Muscle of back (tissue), 11 donors: Measurements from ENCODE around the gene SCLY. TPM values are rescaled to one million over a fixed set of nuclear protein-coding genes. Genes with fewer than 3 reads are reported as not detected.
"Not testable (repeated sequence)": the region's sequence is repeated elsewhere in the genome, so short reads cannot be mapped to it uniquely, and the experiment has no call there.

Experiments
- DNase-seq, 3 donors: peaks; one replicate each; pipeline versions ENCODE4 v3.0.0 to v3.0.0-alpha.2; 2013
- polyA plus RNA-seq, 10 donors: library from polyadenylated mRNA; unstranded; fragments of 120-200 nt; gene quantifications; one replicate each; pipeline ENCODE4 v1.2.1, GENCODE V29; 2013; ENCODE audit not compliant: insufficient read length in 10 of 10

Gene SCLY
- polyA plus RNA-seq, 10 donors, result 7.8 to 12.0 (median 9.4) TPM

DNA sequence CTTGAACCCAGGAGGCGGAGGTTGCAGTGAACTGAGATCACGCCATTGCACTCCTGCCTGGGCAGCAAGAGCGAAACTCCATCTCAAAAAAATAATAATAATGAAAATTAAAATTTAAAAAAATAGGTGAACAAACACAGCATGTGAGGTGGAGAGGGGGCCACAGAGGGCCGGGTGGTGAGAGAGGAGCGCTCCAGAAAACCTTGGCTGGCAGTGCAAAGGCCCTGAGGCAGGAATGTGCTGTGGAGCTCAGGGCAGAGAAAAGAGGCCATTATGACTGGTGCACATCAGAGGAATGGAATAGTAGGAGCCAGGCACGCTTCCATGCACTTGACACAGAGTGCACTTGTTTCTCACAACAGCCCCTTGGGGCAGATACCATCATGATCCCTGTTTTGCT lies 21.6 kb upstream of the SCLY start:
- no peak for DNase-seq

DNA sequence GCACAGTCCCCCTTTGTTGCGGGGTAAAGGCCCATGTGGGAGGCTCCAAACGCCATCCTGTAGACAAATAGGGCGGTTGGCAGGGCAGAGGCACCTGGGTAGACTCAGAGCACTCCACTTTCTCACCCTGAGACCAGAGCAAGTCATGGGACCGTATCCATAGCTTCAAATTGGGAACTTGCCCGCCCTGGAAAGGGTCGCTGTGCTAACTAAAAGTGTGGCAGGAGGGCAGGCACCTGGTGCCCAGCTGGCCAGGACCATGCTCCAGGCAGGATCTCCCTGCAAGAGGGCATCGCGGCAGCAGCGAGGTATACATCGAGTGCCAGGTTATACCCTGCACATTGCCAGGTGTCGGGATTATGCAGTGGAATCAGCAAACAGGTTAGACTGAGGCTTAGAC lies 20.8 kb upstream of the SCLY start:
- DNase-seq, result no peak

DNA sequence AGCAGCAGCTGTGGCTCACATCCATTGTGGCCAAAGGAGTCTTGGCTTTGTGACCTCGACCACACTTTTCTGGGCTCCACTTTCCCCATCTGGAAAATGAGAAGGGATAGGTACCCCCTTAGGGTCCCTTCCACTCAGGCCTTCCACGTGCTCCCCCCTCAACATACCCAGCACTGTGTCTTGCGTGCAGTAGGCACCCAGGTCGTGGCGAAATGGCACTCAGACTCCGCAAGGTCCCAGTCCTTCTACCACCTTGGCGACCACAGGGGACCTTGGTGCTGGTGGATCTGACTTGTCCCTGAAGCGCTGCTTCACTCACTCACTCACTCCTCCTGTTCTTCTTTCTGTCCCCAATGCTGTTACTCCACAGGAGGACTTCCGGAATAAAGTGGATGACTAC lies 19.9 kb upstream of the SCLY start:
- no peak for DNase-seq

GRCh38 chr2:238042090-238042489 lies 18.7 kb upstream of the SCLY start:
- DNase-seq, result no peak

GRCh38 chr2:238042849-238043584 lies 17.8 kb upstream of the SCLY start:
- no peak for DNase-seq

DNA sequence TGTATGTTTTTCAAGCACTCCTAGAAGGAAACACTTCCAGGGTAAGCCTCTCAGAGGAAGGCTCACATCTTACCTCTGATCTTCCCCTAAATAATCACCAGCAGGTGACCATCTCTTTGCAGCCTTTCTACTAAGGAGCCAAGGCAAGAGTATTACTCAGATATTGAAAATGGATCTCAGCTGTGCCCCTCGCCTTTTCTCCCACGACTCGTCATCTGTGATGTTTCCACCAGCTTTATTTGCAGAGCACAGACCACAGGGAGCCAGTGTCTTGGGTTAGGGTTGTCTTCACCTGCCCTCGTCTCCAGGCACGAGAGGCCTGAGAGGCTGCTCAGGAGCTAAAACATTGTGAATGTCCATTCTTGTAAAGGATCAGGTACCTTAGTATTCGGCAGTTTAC lies 16.9 kb upstream of the SCLY start:
- no peak for DNase-seq

DNA sequence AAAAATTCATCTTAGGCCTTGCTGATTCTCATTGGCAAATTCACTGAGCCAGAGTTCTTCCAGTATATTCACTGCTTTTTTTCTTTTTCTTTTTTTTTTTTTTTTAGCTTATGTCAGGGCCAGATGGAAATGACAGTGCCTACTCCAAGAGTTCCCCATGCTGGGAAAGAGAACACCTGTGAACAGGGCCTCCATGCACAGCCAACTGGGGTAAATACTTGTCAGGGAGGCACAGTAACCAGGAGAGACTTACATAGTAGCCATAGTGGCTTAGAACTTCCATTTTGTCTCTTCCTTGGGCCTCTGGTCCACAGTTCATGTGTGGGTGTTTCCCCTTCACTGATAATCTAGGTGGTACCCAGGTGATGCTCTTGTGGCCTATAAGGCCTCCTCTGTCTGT lies 15.2 kb upstream of the SCLY start:
- DNase-seq, result no peak

DNA sequence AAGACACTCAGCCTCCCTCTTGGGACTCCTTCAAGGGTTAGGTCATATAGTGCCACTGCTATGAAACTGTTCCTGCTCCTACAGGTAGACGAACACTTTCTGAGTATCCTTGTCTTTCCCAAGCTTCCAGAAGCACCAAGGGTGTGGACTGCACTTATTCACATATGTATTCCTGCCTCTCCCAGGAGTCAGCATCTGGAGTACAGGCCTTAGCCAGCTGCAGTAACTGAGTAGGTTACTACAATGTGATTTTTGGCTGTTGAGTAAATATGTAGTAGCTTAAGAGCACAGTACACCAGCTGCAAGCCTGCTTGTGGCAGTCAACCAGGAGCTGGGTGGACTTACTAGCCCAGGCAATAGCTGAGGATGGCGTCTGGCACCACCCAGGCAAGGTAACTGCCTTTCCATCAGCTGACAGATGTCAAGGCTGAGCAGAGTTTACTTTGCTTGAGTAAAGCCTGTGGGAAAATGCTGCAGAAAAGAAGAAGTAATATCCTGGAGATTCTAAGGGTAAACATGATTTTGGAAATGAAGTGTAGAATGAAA lies 14.0 kb upstream of the SCLY start:
- no peak for DNase-seq

DNA sequence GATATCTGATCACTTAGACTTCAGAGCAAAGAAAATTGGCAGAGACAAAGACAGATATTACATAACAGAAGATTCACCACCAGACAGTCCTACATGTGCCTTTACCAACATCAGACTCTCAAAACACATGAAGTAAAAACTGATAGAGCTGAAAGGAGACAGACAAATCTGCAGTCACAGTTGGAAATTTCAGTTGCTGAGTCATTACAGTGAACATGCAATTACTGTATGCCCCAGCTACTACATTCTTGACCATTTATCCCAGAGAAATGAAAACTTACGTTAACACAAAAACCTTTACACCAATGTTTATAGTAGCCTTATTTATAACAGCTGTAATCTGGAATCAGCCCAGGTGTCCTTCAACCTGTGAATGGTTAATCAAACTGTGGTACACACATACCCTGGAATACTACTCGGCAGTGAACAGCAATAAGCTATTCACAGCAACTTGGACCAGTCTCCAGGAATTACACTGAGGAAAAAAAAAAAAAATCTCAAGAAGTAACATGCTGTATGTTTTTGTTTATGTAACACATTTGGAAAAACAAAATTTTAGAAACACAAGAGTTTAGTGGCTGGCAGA lies 7.5 kb upstream of the SCLY start:
- no peak for DNase-seq

GRCh38 chr2:238055841-238056240 lies 5.0 kb upstream of the SCLY start:
- no peak for DNase-seq

GRCh38 chr2:238057696-238058575 lies 2.9 kb upstream of the SCLY start:
- DNase-seq, result not testable (repeated sequence)

GRCh38 chr2:238059505-238059904 lies 1.3 kb upstream of the SCLY start:
- no peak for DNase-seq

- peak in 2 of 3 donors; percentile 9 to 38 for DNase-seq
These were observed 682 bp upstream of the SCLY start for GRCh38 chr2:238060096-238060541.

DNA sequence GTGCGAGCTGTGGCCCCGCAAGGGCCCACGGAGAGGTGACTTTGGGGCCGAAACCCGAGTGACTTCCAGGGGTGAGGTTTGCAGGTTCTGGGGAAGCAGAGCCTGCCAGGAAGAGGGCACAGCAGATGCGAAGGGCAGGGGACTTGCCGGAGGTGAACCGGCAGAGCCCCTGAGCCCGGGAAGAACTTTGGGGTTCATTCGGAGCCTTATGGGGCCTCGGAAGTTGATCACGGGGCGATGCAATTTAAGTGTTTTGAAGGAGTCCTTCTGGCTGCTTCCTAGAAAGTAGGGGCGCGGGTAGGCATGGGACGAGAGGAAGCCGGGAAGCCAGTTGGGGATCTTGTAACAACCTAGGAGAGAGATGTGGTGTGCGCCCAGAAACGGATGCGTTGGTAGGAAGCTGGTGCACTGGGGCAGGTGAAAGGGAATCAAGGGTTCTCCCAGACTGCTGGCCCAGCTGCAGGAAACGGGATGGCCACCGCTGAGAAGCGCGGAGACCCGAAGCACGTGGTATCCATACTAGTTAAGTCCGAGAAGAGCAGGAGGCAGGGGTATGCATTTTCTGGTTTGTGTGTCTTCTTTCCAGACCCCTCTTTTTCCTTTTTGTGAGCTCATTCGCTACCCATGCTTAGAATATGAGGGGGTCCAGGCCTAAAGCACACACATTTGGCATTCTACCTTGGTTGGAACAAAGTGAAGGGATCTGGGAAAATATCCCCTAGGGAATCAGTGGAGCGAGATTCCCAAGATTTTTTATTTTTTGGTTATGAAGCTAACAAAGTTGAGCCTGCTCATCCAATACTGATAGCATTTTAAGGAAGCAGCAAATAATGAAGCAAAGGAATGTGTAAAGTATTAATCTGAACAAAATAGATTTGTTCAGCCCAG lies 758 bp downstream of the SCLY start:
- DNase-seq, result peak; percentile 4 to 65 (median 38)

DNA sequence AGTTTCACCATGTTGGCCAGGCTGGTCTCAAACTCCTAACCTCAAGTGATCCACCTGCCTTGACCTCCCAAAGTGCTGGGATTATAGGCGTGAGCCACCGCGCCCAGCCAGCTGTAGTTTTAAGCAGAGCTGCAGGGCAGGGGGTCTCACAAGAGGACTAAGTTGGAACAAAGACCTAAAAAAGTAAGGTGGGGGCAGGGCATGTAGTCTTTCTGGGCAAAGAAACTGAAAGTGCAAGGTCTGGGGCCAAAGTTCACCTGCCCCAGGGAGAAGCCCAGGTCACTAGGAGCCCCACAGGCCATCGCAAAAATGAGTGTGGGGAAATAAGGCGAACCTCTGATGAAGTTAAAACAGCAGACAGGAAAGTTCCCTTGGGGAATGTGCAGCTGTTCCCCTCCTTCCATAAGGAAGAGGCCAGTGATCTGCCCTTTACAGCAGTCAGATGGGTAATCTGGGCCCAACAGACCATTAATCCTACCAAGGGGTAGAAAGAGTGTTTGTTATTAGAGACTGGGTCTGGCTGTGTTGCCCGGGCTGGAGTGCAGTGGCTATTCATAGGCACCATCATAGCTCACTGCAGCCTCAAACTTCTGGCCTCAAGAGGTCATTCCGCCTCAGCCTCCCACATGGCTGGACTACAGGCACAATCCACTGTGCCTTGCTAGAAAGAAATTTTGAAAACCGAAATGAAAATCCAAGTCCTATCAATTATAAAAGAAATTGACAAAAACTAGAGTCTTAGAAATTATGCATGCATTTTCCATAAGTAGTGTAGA lies 2.8 kb downstream of the SCLY start:
- DNase-seq, result no peak

DNA sequence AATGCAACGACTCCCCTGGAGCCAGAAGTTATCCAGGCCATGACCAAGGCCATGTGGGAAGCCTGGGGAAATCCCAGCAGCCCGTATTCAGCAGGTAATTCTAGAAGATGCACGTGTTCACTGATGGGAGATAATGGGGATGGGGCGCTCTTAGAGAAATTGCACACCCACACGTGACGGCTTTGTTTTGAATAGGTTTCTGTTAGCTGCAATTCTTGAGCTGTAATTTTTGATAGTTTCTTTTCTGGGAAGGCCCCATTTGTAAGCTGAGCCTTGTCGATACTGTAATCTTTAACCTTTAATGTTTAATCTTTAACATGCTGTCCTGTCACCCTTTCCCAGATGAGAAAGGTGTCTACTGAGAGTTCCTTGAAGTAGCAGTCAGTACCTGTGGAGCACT lies 3.6 kb downstream of the SCLY start:
- no peak for DNase-seq

DNA sequence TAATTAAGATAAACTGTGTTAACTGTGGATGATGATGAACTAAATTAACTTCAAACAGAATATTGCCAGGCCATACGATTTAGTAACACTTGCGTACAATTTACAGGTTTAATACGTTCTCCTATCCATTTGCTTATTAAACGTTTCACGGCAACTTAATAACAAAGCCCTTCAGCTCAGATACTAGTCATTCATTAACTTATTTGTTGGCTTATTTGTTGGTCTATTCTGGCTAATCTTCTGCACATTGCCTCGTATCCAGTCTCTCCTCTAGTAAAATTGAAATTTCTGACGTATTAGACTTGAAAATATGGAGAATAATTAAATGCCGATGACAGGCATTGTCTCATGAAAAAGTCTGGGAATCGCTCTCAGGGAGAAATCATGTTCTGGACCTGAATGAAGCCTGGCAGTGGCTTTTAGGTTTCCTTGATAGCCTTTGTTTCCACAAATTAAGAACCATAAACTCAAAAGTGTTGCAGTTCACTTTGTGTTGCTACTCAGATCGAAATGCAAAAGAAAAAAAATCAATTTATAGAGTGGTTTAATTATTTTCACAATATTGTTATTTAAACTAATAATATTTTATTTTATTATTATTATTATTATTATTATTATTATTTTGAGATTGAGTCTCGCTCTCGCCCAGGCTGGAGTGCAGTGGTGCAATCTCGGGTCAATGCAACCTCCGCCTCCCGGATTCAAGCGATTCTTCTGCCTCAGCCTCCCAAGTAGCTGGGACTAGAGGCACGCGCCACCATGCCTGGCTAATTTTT lies 4.5 kb downstream of the SCLY start:
- DNase-seq, result no peak

GRCh38 chr2:238066218-238066617 lies 5.4 kb downstream of the SCLY start:
- no peak for DNase-seq

GRCh38 chr2:238066718-238067117 lies 5.9 kb downstream of the SCLY start:
- DNase-seq, result not testable (repeated sequence)

GRCh38 chr2:238067939-238068338 lies 7.1 kb downstream of the SCLY start:
- DNase-seq, result no peak
